HepG2 (cell line): ENCODE results near the gene RBP5. TPM values are rescaled to one million over a fixed set of nuclear protein-coding genes. Genes with fewer than 3 reads are reported as not detected.

Source experiments
- ARID4A ChIP-seq: sonication (generic); formaldehyde crosslinking; IDR thresholded peaks from 2 replicates; pipeline ENCODE4 v1.5.0; 2020; ENCODE audit warnings: mild to moderate bottlenecking, missing genetic modification reagents, borderline replicate concordance
- ATF3 ChIP-seq: sonication (generic); formaldehyde crosslinking; IDR thresholded peaks from 2 replicates; pipeline ENCODE4 v1.4.0; 2020; ENCODE audit warnings: missing genetic modification reagents
- GRHL1 ChIP-seq: sonication (generic); formaldehyde crosslinking; conservative IDR thresholded peaks from 2 replicates; pipeline ENCODE4 v1.8.0; 2022; ENCODE audit warnings: missing genetic modification reagents
- ISL2 ChIP-seq: sonication (generic); formaldehyde crosslinking; IDR thresholded peaks from 2 replicates; pipeline ENCODE4 v1.5.0; 2020; ENCODE audit warnings: missing genetic modification reagents
- KDM3A ChIP-seq: IDR thresholded peaks from 2 replicates; pipeline ENCODE4 v1.6.1; 2018; ENCODE audit warnings: low read depth, missing compliant biosample characterization
- KDM4B ChIP-seq: sonication (generic); formaldehyde crosslinking; IDR thresholded peaks from 2 replicates; pipeline ENCODE4 v1.4.0; 2020; ENCODE audit warnings: missing genetic modification reagents
- MAFG ChIP-seq: sonication (generic); formaldehyde crosslinking; IDR thresholded peaks from 2 replicates; pipeline ENCODE4 v1.5.1; 2020; ENCODE audit warnings: mild to moderate bottlenecking, missing genetic modification reagents
- MED1 ChIP-seq: sonication (generic); formaldehyde crosslinking; IDR thresholded peaks from 2 replicates; pipeline ENCODE4 v1.4.0; 2020; ENCODE audit warnings: missing genetic modification reagents
- MYPOP ChIP-seq: sonication (generic); formaldehyde crosslinking; IDR thresholded peaks from 2 replicates; pipeline ENCODE4 v1.8.1; 2023; ENCODE audit warnings: mild to moderate bottlenecking, moderate library complexity, missing genetic modification reagents
- PRPF4 ChIP-seq: fragments of 200-400 bp; formaldehyde crosslinking; IDR thresholded peaks from 2 replicates; pipeline ENCODE4 v1.6.1; 2016; ENCODE audit warnings: low read length, low read depth; ENCODE audit not compliant: poor library complexity, severe bottlenecking
- SETDB1 ChIP-seq: sonication (generic); formaldehyde crosslinking; IDR thresholded peaks from 2 replicates; pipeline ENCODE4 v1.5.1; 2020; ENCODE audit warnings: missing genetic modification reagents, mild to moderate bottlenecking, borderline replicate concordance
- SNAPC5 ChIP-seq: sonication (generic); formaldehyde crosslinking; IDR thresholded peaks from 2 replicates; pipeline ENCODE4 v1.8.1; 2023; ENCODE audit warnings: mild to moderate bottlenecking, missing genetic modification reagents, borderline replicate concordance
- SOX6 ChIP-seq, 2 experiments: fragments of 450-650 bp in 1 of 2; sonication (generic) in 1 of 2; formaldehyde crosslinking in 1 of 2; IDR thresholded peaks; 2 replicates each; pipeline versions ENCODE4 v1.4.0 to v1.6.1; 2017 to 2020; ENCODE audit warnings: antibody characterized with exemption in 1 of 2, mild to moderate bottlenecking in 1 of 2, missing genetic modification reagents in 1 of 2
- TGIF2 ChIP-seq: IDR thresholded peaks from 2 replicates; pipeline ENCODE4 v1.6.1; 2016; ENCODE audit warnings: control low read depth, missing compliant biosample characterization
- ZMYM2 ChIP-seq: sonication (generic); formaldehyde crosslinking; IDR thresholded peaks from 2 replicates; pipeline ENCODE4 v1.8.0; 2022; ENCODE audit warnings: mild to moderate bottlenecking, missing genetic modification reagents
- ZNF280B ChIP-seq: sonication (generic); formaldehyde crosslinking; IDR thresholded peaks from 2 replicates; pipeline ENCODE4 v1.5.0; 2020; ENCODE audit warnings: missing genetic modification reagents, mild to moderate bottlenecking, borderline replicate concordance
- ZNF3 ChIP-seq: IDR thresholded peaks from 2 replicates; pipeline ENCODE4 v1.7.0; 2017; ENCODE audit warnings: inconsistent platforms
- ZNF331 ChIP-seq: sonication (generic); formaldehyde crosslinking; IDR thresholded peaks from 2 replicates; pipeline ENCODE4 v1.4.0; 2020; ENCODE audit warnings: missing genetic modification reagents
- ZNF598 ChIP-seq: sonication (generic); formaldehyde crosslinking; IDR thresholded peaks from 2 replicates; pipeline ENCODE4 v1.5.1; 2020; ENCODE audit warnings: mild to moderate bottlenecking, missing genetic modification reagents, borderline replicate concordance
- ZNF75D ChIP-seq: sonication (generic); formaldehyde crosslinking; IDR thresholded peaks from 2 replicates; pipeline ENCODE4 v1.8.1; 2023; ENCODE audit warnings: missing genetic modification reagents, mild to moderate bottlenecking, borderline replicate concordance
- polyA plus RNA-seq, 8 experiments: library from polyadenylated mRNA; depleted of rRNA in 3 of 8; stranded (reverse) in 7 of 8; unstranded in 1 of 8; fragments of >200 nt; fragmentation: Illumina TruSeq in 4 of 8; extraction: Trizol in 4 of 8; gene quantifications; 2 replicates each; pipeline versions ENCODE4 v1.2.1 to v1.2.3, GENCODE V29; 2011 to 2016; ENCODE audit warnings: low read depth in 4 of 8, missing spikeins in 1 of 8, mixed read lengths in 1 of 8; ENCODE audit not compliant: insufficient read depth in 1 of 8
- total RNA-seq, 5 experiments: library from RNA; depleted of rRNA; stranded (reverse); fragments of >200 nt; fragmentation: Illumina TruSeq; extraction: Trizol; gene quantifications; 2 replicates each; pipeline ENCODE4 v1.2.3, GENCODE V29; 2016; ENCODE audit warnings: low read depth in 1 of 5

Gene RBP5
- total and polyA plus RNA-seq, 2 of the 13 experiments (the other 11 are each of a cell fraction or from before 2014, with no cell fraction given) = 13.8 to 19.8 TPM

- TF ChIP-seq ZNF280B = peak; percentile 34; the same call in 1 of the 2 replicates
- no peak for TF ChIP-seq ATF3 (CRISPR knock-in tag)
- TF ChIP-seq ZNF331 = no peak
- peak; percentile 42; the same call in 1 of the 2 replicates for TF ChIP-seq ARID4A (CRISPR knock-in tag)
- no peak for TF ChIP-seq ZNF75D (CRISPR knock-in tag)
- TF ChIP-seq MYPOP (CRISPR knock-in tag) = no peak
- no peak for TF ChIP-seq ZMYM2 (CRISPR knock-in tag)
- 0 out of 2 replicates have a peak, but pooled peaks have one; percentile 23 for TF ChIP-seq KDM3A (CRISPR knock-in tag)
- TF ChIP-seq SOX6 (IDR thresholded peaks at IDR 0.05) = no peak
- TF ChIP-seq SOX6 (CRISPR knock-in tag; IDR thresholded peaks at IDR 0.05) = peak; percentile 71
- TF ChIP-seq TGIF2 (CRISPR knock-in tag) = no peak; the same call in 1 of the 2 replicates
- TF ChIP-seq ZNF3 (CRISPR knock-in tag) = no peak
- TF ChIP-seq GRHL1 (CRISPR knock-in tag) = no peak
- TF ChIP-seq ZNF598 (CRISPR knock-in tag) = no peak
- no peak for TF ChIP-seq ISL2 (CRISPR knock-in tag)
- TF ChIP-seq MAFG = peak; percentile 34; the same call in 1 of the 2 replicates
- no peak for TF ChIP-seq SETDB1 (CRISPR knock-in tag)
- TF ChIP-seq SNAPC5 (CRISPR knock-in tag) = no peak
- TF ChIP-seq PRPF4 = no peak
- TF ChIP-seq KDM4B (CRISPR knock-in tag) = no peak
- peak; percentile 26; the same call in 1 of the 2 replicates for TF ChIP-seq MED1 (CRISPR knock-in tag)
These were observed 618 bp downstream of the RBP5 start (continued) for GRCh38 chr12:7127916-7128626.
